GM15510 (cell line): ENCODE data around the gene HPS5.

Experiments
- POLR2A ChIP-seq: IDR thresholded peaks from 3 replicates; pipeline ENCODE4 v1.6.1; 2011; ENCODE audit warnings: borderline replicate concordance; ENCODE audit not compliant: insufficient read length; ENCODE audit errors: extremely low read depth

The HPS5 gene

GRCh38 chr11:18322818-18323570 lies 1.1 kb upstream of the HPS5 start:
- no peak for TF ChIP-seq POLR2A

- no peak for TF ChIP-seq POLR2A
Observed at GRCh38 chr11:18321578-18321968, 367 bp downstream of the HPS5 start.

GRCh38 chr11:18320617-18321016 lies 1.3 kb downstream of the HPS5 start:
- no peak for TF ChIP-seq POLR2A

- TF ChIP-seq POLR2A = no peak
Observed at GRCh38 chr11:18319914-18320313, 2.0 kb downstream of the HPS5 start.

- TF ChIP-seq POLR2A = no peak
Observed at GRCh38 chr11:18317551-18317950, 4.4 kb downstream of the HPS5 start.

- TF ChIP-seq POLR2A = no peak
Observed at GRCh38 chr11:18315893-18316292, 6.0 kb downstream of the HPS5 start.

- no peak for TF ChIP-seq POLR2A
Observed at GRCh38 chr11:18314784-18315523, 7.0 kb downstream of the HPS5 start.

GRCh38 chr11:18313965-18314763 lies 7.8 kb downstream of the HPS5 start:
- no peak for TF ChIP-seq POLR2A

GRCh38 chr11:18312663-18313420 lies 9.1 kb downstream of the HPS5 start:
- TF ChIP-seq POLR2A = no peak

- TF ChIP-seq POLR2A = no peak
Observed at GRCh38 chr11:18312012-18312411, 9.9 kb downstream of the HPS5 start.

GRCh38 chr11:18310800-18311340 lies 11.1 kb downstream of the HPS5 start:
- no peak for TF ChIP-seq POLR2A

- TF ChIP-seq POLR2A = no peak
Observed at GRCh38 chr11:18309691-18310090, 12.2 kb downstream of the HPS5 start.

- TF ChIP-seq POLR2A = no peak
Observed at GRCh38 chr11:18308242-18308641, 13.7 kb downstream of the HPS5 start.

- no peak for TF ChIP-seq POLR2A
Observed at GRCh38 chr11:18307461-18308139, 14.3 kb downstream of the HPS5 start.
